SU-DHL-6 (cell line): ENCODE results near the gene LYPD6.

Source experiments
- H2AFZ ChIP-seq: fragments of 200-600 bp; sonication (generic); 2 replicates; pipeline ENCODE4 v1.6.1; 2014; ENCODE audit warnings: low read depth, mild to moderate bottlenecking, moderate library complexity, mixed read lengths, antibody characterized with exemption, low read length; ENCODE audit not compliant: severe bottlenecking
- H3F3A ChIP-seq: fragments of 200-600 bp; shearing (Covaris generic); 2 replicates; pipeline ENCODE4 v1.6.0; 2016; ENCODE audit warnings: antibody characterized with exemption, mild to moderate bottlenecking; ENCODE audit not compliant: insufficient read depth
- H3K27ac ChIP-seq: fragments of 200-600 bp; sonication (generic); 2 replicates; pipeline ENCODE4 v1.5.1; 2016; ENCODE audit warnings: low read depth, mild to moderate bottlenecking, low read length, moderate library complexity, mixed read lengths
- H3K27me3 ChIP-seq: fragments of 200-600 bp; sonication (generic), shearing (Covaris generic); 2 replicates; pipeline ENCODE4 v1.6.0; 2014; ENCODE audit warnings: mild to moderate bottlenecking, low read length
- H3K36me3 ChIP-seq: fragments of 200-600 bp; sonication (generic); 2 replicates; pipeline ENCODE4 v1.6.1; 2014; ENCODE audit warnings: mild to moderate bottlenecking, low read length, mixed read lengths
- H3K4me2 ChIP-seq: fragments of 300-600, 200-600 bp; shearing (Covaris generic), sonication (generic); 2 replicates; pipeline ENCODE4 v1.6.0; 2014; ENCODE audit warnings: low read length, low read depth, mild to moderate bottlenecking; ENCODE audit not compliant: poor library complexity, severe bottlenecking
- H3K4me3 ChIP-seq: fragments of 200-600 bp; sonication (generic); 2 replicates; pipeline ENCODE4 v1.5.1; 2014; ENCODE audit warnings: antibody characterized with exemption, low read length, mild to moderate bottlenecking, mixed read lengths; ENCODE audit not compliant: insufficient read depth, poor library complexity, severe bottlenecking
- H3K79me2 ChIP-seq: fragments of 200-600 bp; sonication (generic); 2 replicates; pipeline ENCODE4 v1.6.1; 2014; ENCODE audit warnings: mild to moderate bottlenecking, low read length, moderate library complexity; ENCODE audit not compliant: insufficient read depth
- H3K9ac ChIP-seq: fragments of 200-600 bp; sonication (generic); 2 replicates; pipeline ENCODE4 v1.7.0; 2014; ENCODE audit warnings: mild to moderate bottlenecking, low read length
- H3K9me2 ChIP-seq: fragments of 200-600 bp; sonication (generic); replicated peaks from 2 replicates; pipeline ENCODE4 v1.6.1; 2014; ENCODE audit warnings: low read length; ENCODE audit not compliant: insufficient read depth
- H3K9me3 ChIP-seq: fragments of 200-600 bp; sonication (generic); 2 replicates; pipeline ENCODE4 v1.6.1; 2014; ENCODE audit warnings: low read length, mixed read lengths; ENCODE audit not compliant: insufficient read depth
- H4K20me1 ChIP-seq: fragments of 200-600 bp; sonication (generic); 2 replicates; pipeline ENCODE4 v1.6.1; 2014; ENCODE audit warnings: low read depth, mild to moderate bottlenecking, antibody characterized with exemption, low read length, moderate library complexity, mixed read lengths
- CTCF ChIP-seq: fragments of 200-600 bp; sonication (generic); IDR thresholded peaks from one replicate; pipeline ENCODE4 v1.5.1; 2017; ENCODE audit warnings: antibody characterized with exemption, mild to moderate bottlenecking, low read length, moderate library complexity; ENCODE audit not compliant: insufficient read depth, poor library complexity, severe bottlenecking
- EZH2phosphoT487 ChIP-seq: fragments of 200-600 bp; sonication (generic), shearing (Covaris generic); conservative IDR thresholded peaks from 2 replicates; pipeline ENCODE4 v1.6.1; 2018; ENCODE audit warnings: mild to moderate bottlenecking, antibody characterized with exemption, low read length, moderate library complexity, mixed read lengths

LYPD6 gene

GRCh38 chr2:149470046-149470445 is 139.7 kb downstream of the LYPD6 start:
- Histone ChIP-seq H4K20me1 (no peaks in the 10 kb centered on the region), H3K9me2 (no peaks in the 10 kb centered on the region), H3K27ac (no peak overlapping the region), H3K4me2 (no peak overlapping the region), H3F3A (no peaks in the 10 kb centered on the region), H3K36me3 (no peaks in the 10 kb centered on the region), H3K79me2 (no peaks in the 10 kb centered on the region), H3K27me3 (no peaks in the 10 kb centered on the region), H2AFZ (no peak overlapping the region), H3K9me3 (no peaks in the 10 kb centered on the region), H3K9ac (no peak overlapping the region), H3K4me3 (no peak overlapping the region)
- TF ChIP-seq EZH2phosphoT487 (no peak), CTCF (no peak)

- Histone ChIP-seq H2AFZ (no peak overlapping the region), H3K27ac (no peak overlapping the region), H4K20me1 (no peaks in the 10 kb centered on the region), H3K4me2 (no peak overlapping the region), H3K9me3 (no peaks in the 10 kb centered on the region), H3K9me2 (no peaks in the 10 kb centered on the region), H3K9ac (no peak overlapping the region), H3K79me2 (no peaks in the 10 kb centered on the region), H3K27me3 (no peaks in the 10 kb centered on the region), H3K4me3 (no peak overlapping the region), H3K36me3 (no peaks in the 10 kb centered on the region), H3F3A (no peaks in the 10 kb centered on the region)
- TF ChIP-seq CTCF (no peak), EZH2phosphoT487 (no peak)
These were observed 142.0 kb downstream of the LYPD6 start for GRCh38 chr2:149472413-149472812.

- Histone ChIP-seq H3K9me2 (no peaks in the 10 kb centered on the region), H3K9me3 (no peaks in the 10 kb centered on the region), H3K27me3 (no peaks in the 10 kb centered on the region), H3K79me2 (no peaks in the 10 kb centered on the region), H3K27ac (no peak overlapping the region), H3K36me3 (no peaks in the 10 kb centered on the region), H3F3A (no peaks in the 10 kb centered on the region), H3K4me3 (no peak overlapping the region), H3K9ac (no peak overlapping the region), H2AFZ (no peak overlapping the region), H3K4me2 (no peak overlapping the region), H4K20me1 (no peaks in the 10 kb centered on the region)
- no peak for TF ChIP-seq EZH2phosphoT487
- no peak for TF ChIP-seq CTCF
These were observed 142.7 kb downstream of the LYPD6 start for GRCh38 chr2:149473068-149473467.

- Histone ChIP-seq H3K9me3 (no peaks in the 10 kb centered on the region), H3K9me2 (no peaks in the 10 kb centered on the region), H2AFZ (no peak overlapping the region), H3K27ac (no peak overlapping the region), H3K79me2 (no peaks in the 10 kb centered on the region), H3K36me3 (no peaks in the 10 kb centered on the region), H3F3A (no peaks in the 10 kb centered on the region), H3K4me3 (no peak overlapping the region), H3K4me2 (no peak overlapping the region), H3K27me3 (no peaks in the 10 kb centered on the region), H3K9ac (no peak overlapping the region), H4K20me1 (no peaks in the 10 kb centered on the region)
- no peak for TF ChIP-seq CTCF
- TF ChIP-seq EZH2phosphoT487 = no peak
These were observed 143.1 kb downstream of the LYPD6 start for GRCh38 chr2:149473521-149473920.
